ENCODE data around the gene MAST1.
"Not testable (repeated sequence)": the region's sequence is repeated elsewhere in the genome, so short reads cannot be mapped to it uniquely, and the experiment has no call there.

MAST1 gene

GRCh38 chr19:12912571-12912970, 74.3 kb downstream of the MAST1 start:
- DNase-seq = no peak

DNA sequence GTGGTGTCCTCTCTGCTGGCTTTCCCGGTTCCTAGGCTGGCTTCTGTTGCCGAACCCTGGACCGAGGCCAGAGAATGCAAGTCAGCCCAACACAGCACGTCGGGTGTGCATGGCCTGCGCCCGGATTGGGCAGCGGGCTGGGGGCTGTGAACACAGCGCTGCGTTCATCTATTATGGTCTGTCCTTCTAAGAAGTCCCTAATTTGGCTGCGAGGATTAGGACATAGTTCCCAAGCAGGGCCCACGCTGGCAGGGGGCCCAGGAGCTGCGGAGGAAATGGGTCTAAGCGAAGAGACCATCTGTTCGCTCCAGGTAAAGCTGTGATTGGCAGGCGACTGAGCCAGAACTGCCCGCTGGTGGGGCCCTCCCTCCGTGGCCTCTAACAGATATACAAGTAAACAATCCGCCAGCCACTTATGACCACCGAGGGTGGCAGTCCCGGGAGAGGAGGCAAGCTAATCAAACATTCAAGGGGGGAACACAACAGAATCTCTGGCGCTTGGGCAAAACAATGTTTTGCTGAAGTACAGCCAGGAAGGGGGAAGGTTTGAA, 74.8 kb downstream of the MAST1 start:
- no peak for DNase-seq

- DNase-seq = peak; percentile 42
These were observed 75.8 kb downstream of the MAST1 start for GRCh38 chr19:12913851-12914690.

- DNase-seq = not testable (repeated sequence)
These were observed 77.5 kb downstream of the MAST1 start for GRCh38 chr19:12915860-12916259.

GRCh38 chr19:12918253-12918652, 79.9 kb downstream of the MAST1 start:
- DNase-seq = no peak

- DNase-seq = no peak
These were observed 82.7 kb downstream of the MAST1 start for GRCh38 chr19:12921047-12921446.

DNA sequence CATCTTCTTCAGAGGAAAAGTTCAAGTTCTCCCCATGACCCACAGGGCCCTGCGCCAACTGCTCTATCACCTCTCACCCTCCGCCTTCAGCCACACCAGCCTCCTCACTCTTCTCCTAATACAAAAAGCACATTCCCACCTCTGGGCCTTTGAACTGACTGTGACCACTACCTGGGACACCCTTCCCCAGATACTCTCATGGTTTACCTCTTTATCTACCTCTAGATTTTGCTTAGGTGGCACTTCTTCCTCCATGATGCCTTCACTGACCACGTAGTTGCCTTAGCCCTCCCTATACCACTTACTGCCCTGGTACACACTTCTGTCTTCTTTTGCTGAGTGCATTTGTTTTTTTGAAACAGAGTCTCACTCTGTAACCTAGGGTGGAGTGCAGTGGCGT, 84.6 kb downstream of the MAST1 start:
- DNase-seq = no peak

Data from activated naive CD4-positive, alpha-beta T cell treated with Interleukin-2 at 50 U/mL for 16 hours (primary cell).